ENCODE measurements around the gene ZNF385A.

DNA sequence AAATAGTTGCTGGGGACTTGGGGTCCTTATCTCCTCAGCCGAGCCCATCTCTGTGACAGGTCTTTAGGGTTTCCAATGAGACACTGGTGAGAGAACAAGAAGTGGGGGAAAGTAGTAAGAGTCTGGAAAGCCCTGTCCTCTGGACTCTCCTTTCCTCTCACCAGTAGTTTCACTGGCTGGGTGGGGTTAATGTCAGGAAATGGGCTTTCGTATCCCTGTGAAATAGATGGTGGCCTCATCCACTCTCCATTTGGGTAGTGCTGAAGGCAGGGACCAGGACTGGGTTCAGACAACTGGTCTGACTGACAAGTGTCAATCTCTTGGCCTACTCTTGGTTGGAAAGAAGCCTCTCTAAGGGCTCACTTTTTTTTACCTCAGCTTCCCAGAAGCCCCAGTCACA is 7.5 kb downstream of the ZNF385A start:
- TF ChIP-seq CTCF (IDR thresholded peaks at IDR 0.05; ENCODE audit: insufficient read depth, low read depth, low read length) (no peak), EZH2 (IDR thresholded peaks at IDR 0.05; ENCODE audit: insufficient read depth, low read length) (no peak)
